ENCODE measurements around the gene MARS1.

The MARS1 gene

GRCh38 chr12:57518176-57518919 is 30.5 kb downstream of the MARS1 start:
- DNase-seq (ENCODE audit: low read depth), result no peak

GRCh38 chr12:57518920-57519795 is 31.3 kb downstream of the MARS1 start:
- DNase-seq (ENCODE audit: low read depth), result no peak

GRCh38 chr12:57519796-57520052 is 31.9 kb downstream of the MARS1 start:
- DNase-seq (ENCODE audit: low read depth), result no peak

- peak; percentile 100 for DNase-seq (ENCODE audit: low read depth)
Measured at GRCh38 chr12:57520053-57520818, 32.4 kb downstream of the MARS1 start, which contains the start of gene DDIT3. Gene DDIT3, minus strand, starts transcription at chr12:57520514. Its CDS starts 3,108 bp downstream, at chr12:57517406.

DNA sequence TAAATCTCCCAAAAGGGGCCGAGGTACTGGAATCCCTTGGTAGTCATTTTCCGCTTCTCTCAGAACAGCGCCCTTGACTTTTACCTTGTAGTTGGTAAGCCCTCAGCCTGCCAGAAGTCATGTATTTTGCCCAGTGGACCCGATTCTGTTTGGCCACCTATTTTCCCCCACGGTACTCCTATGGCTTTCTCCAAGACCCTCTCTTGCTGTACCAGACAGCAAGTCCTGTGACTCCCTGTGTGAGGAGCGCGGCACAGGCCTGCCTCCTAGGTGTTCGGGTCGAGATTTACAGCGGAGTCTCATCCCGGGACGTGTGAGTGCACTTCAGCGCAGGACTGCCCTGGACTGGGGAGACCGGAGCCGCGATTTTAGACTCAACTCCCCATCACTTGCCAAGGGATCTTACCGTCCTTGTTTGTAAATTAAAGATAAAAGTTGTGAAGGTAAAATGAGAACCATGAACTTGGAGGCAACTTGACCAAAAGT is 33.7 kb downstream of the MARS1 start:
- DNase-seq (ENCODE audit: low read depth), result no peak

DNA sequence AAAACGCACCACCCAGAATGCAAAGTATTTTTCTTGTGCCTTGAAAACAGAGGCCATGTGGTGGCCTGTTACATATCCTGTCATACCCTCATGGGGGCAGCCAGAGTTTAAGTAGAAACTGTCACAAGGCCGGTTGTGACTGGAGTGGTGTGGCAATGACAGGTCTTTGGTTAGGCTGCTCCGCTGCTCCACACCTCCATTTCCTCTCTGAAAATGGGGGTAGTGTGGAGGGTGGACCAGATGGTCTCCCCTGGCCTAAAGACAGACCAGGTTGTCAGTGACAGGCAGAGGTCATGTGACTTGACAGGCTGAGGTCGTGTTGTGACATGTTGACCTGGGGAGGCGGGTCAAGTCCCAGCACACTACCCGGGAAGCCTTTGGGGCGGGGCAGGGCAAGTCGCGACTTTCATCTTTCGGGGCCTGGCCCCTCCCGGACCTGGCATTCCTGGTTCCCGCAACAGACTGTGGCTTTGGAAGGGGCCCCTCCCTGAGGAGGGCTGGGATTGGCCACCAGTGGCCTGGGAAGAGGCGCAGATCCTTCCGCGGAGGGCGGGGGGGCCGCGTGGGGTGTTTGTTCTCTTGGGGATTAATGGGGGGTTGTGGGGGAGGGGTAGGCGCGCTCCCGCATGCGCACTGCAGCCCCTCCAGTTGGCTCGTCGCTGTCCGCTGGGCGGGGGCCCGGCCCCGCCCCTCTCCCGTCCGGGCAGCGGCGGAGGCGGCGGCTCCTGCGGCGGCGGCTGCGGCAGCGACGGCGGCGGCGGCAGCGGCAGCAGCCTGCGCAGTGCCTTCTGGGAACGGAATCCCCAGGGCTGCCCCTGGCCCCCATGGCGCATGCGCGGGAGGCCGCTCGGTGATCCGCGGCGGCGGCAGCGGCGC is 34.4 kb downstream of the MARS1 start, which contains the start of gene MBD6:
MBD6 (plus strand) TSS at position 814 of the 876 bp plus-strand sequence. CDS start 1,480 bp downstream, outside the sequence.
- peak; percentile 84 for DNase-seq (ENCODE audit: low read depth)

DNA sequence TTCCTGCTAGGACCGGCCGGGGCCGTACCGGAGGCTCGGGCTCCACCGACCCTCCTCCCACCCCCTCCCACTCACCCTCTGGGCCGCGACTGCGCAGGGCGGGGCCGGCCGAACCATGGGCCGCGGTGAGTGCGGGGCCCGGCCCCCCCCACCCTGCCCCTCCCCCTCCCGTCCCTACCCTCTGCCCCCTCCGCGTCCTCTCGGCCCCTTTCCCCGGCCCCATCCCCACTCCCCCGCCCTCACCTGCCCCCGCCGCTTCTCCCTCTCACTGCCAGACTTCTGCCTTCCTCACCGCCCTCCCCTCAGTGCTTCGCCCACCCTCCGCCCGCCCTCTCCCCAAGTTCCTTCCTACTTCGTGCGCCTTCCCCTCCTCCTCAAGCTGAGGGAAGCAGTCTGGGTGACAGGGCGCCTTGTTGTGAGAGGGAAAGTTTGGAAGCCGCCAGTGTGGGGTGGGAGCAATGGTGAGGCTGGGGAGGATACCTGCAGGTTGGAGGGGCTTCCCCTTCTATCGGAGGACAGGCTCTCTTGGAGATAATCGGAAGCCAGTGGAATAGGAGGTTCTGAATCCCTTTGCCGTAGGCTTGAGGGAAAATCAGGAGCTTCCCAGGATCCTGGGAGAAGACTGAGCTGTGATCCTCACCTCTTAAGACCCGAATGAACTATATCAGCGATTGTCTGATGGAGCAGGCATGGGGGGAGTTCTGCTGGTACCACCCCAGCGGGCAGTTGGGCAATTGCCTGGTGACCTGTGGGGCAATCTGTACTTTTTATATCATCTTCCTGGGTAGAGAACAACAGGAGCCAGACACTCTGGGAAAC is 35.2 kb downstream of the MARS1 start:
- no peak for DNase-seq (ENCODE audit: low read depth)

DNA sequence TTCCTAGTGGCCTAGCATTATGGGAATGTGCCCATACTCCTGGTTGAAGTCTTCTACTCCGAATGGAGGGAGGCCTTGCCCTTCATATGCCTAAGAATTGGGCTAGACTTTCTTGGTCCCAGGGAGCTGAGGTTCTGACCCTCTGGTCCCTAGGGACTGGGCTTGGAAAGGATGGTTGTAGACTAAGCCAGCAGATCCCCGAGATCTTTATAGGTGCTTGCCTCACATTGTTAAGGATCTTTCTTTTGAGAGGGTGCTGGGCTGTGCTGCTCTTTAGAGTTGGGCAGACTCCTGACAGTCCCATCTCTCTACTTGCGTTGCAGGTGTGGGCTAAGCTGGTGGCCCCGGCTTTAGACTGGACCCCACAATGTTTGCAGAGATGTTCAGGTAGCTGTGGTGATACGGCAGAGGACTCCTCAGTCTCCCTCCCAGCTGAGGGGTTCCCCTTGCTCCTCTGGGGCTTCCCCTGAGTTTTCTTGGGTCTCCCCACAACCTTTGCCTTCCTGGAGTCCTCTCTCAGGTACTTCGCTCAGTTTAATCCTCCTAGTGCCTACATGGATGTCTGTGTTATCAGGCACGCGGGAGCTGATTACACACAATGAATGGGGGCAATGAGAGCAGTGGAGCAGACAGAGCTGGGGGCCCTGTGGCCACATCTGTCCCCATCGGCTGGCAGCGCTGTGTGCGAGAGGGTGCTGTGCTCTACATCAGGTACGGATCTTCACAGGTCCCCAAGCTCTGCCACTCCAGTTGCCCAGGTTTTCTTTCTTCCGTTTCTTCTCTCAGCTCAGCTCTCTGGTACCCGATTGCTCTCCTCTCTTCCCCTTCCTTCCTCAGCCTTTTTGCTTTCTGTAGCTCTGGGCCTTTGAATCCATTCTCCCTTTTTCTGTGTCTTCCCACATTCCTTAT is 36.1 kb downstream of the MARS1 start:
- no peak for DNase-seq (ENCODE audit: low read depth)

DNA sequence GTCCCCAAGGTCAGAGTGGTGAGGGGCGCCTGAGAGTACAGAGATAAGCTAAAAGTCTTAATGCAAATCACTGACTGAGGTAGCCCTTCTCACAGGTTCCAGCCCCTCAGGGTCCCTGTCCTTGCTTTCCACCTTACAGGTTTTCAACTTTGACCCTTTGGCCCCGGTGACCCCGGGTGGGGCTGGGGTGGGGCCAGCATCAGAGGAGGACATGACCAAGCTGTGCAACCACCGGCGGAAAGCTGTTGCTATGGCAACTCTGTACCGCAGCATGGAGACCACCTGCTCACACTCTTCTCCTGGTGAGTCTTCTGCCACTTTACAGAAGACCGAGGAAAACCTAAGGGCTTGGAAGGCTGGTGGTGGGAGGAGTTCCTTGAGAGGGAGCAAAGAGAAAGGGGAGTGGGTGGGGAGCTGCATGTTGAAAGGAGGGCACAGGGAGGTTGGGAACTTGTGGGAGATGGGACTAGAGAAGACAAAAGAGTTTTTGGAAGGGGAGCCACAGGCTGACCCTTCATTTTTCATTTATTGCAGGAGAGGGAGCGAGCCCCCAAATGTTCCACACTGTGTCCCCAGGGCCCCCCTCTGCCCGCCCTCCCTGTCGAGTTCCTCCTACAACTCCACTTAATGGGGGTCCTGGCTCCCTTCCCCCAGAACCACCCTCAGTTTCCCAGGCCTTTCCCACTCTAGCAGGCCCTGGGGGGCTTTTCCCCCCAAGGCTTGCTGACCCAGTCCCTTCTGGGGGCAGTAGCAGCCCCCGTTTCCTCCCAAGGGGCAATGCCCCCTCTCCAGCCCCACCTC is 37.1 kb downstream of the MARS1 start:
- no peak for DNase-seq (ENCODE audit: low read depth)

GRCh38 chr12:57525615-57526383 is 37.9 kb downstream of the MARS1 start:
- DNase-seq (ENCODE audit: low read depth), result no peak

GRCh38 chr12:57526477-57527126 is 38.7 kb downstream of the MARS1 start:
- DNase-seq (ENCODE audit: low read depth), result no peak

- DNase-seq (ENCODE audit: low read depth), result no peak
Measured at GRCh38 chr12:57527184-57527583, 39.3 kb downstream of the MARS1 start.

- no peak for DNase-seq (ENCODE audit: low read depth)
Measured at GRCh38 chr12:57528176-57528575, 40.3 kb downstream of the MARS1 start.

DNA sequence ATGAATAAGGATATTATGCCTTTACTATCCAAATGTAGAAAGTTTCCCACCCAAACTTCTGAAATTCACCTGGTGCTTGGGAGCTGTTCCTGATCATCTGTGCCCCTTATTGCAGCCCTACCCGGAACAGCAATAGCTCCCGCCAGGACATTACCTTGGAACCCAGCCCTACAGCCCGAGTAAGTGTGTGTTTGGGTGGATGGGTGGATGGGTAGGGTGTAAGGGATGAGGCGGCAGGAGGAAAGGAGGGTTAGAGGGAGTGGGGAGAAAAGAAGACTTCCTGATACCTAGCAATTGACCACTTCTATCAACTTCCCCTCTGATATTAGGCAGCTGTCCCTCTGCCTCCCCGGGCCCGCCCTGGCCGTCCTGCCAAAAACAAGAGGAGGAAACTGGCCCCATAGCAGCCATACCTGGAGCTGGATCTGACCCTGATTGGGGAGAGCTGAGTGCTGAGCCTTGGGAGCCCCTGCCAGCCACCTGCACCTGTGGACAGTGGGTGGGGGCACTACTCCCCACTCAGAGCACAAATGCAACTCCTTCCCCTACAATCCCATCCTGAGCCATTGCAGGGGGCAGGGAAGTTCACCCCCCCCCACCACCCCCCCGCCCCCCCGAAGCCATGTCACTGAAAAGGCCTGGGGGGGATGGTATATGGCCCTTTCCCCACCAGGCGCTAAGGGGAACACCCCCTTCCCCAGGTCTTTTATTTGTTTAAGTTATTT is 41.1 kb downstream of the MARS1 start:
- no peak for DNase-seq (ENCODE audit: low read depth)

DNA sequence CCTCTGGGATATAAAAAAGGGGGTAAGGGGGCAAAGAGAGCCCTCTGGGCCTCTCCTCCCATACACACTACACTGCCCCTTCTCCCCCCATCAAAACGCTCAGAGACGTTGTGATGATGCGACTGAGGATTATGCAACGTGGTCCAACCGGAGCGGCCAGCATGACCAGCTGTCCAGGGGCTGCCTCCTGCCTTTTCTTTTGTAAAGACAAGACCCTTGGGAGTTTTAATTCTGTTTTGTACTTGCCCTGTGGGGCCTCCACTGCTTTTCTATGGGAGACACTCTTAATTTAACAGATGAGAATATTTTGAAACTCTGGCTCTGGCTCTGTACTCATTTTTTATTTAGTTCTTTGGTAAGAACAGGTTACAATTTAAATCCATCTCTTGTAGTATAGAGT is 42.0 kb downstream of the MARS1 start:
- no peak for DNase-seq (ENCODE audit: low read depth)

DNA sequence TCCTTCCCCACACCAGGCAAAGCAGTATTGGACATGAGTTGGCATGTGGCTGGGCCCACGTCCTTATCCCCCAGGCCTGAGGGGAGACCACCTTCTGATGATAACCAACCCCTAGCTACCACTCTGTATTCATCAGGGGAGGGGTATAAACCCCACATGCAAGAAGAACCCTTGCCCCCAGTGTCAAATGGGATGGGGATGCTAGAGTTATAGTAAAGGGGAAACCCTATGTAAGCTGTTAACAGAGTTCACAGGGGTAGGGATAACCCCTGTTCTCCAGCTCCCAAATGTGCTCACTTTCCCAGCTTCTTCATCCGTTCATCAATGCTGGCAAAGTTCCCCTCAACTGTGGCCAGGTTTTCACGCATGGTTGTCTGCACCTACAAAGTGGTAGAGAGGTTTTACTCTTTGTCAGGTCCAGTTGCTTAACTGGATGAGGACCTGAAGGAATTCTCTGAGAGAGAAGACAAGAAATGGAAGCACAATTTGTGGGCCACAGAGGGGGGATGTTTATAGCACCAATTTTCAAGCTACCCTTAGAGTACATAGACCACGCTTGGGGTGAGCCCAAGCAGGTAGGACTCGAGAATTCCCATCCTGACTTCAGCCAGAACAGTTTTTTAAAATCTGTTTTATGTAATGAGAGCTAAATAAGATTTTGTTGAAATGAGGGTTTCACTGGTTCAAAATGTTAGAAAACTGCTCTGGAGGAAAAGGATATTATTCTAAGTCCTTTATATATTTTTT is 42.7 kb downstream of the MARS1 start:
- DNase-seq (ENCODE audit: low read depth), result no peak
